ENCODE results near the gene PODXL2.

DNA sequence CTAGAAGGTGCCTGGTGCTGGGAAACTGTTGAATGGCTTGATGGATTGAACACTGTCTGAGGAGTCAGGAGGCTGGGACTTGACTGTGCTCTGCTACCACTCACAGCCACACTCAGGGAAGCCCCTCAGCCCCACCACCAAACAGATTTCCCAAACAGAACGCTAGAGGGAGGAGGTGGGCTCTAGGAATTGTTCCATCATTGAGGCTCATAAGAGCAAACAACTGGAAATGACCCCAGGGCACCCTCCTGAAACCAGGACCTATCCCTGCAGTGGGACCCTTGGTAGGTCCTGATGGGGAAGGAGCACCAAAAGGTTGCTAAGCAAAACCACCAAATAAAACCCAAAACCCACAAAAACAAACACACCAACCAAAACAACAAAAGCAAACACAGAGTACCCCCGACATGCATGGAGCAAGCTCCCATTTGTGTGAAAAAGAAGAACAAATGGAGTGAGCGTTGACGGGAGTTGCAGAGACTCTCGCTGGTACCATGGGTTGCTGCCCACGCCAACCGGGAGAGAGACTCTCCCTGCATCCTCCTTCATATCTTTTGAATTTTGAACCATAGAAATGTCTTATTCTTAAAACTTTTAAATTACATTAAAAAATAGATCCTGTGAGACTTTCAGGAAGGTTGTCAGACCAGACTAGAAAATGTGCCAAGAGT is 89.4 kb downstream of the PODXL2 start:
- TF ChIP-seq, protein P1, sequence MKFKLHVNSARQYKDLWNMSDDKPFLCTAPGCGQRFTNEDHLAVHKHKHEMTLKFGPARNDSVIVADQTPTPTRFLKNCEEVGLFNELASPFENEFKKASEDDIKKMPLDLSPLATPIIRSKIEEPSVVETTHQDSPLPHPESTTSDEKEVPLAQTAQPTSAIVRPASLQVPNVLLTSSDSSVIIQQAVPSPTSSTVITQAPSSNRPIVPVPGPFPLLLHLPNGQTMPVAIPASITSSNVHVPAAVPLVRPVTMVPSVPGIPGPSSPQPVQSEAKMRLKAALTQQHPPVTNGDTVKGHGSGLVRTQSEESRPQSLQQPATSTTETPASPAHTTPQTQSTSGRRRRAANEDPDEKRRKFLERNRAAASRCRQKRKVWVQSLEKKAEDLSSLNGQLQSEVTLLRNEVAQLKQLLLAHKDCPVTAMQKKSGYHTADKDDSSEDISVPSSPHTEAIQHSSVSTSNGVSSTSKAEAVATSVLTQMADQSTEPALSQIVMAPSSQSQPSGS (IDR thresholded peaks at IDR 0.05; ENCODE audit: low read length): no peak
- TF ChIP-seq POLR2A (IDR thresholded peaks at IDR 0.05; ENCODE audit: control extremely low read depth in 1 of 2, low read depth in 2 of 2, low read length in 2 of 2) (no peak), EZH2 (IDR thresholded peaks at IDR 0.05; ENCODE audit: low read depth, low read length, severe bottlenecking) (no peak), EP300 (IDR thresholded peaks at IDR 0.05; ENCODE audit: borderline replicate concordance in 1 of 2, low read depth in 2 of 2, low read length in 2 of 2) (no peak), FOSL1 (IDR thresholded peaks at IDR 0.05; ENCODE audit: insufficient read depth, low read depth, low read length) (no peak)
- TF ChIP-seq, protein P2, sequence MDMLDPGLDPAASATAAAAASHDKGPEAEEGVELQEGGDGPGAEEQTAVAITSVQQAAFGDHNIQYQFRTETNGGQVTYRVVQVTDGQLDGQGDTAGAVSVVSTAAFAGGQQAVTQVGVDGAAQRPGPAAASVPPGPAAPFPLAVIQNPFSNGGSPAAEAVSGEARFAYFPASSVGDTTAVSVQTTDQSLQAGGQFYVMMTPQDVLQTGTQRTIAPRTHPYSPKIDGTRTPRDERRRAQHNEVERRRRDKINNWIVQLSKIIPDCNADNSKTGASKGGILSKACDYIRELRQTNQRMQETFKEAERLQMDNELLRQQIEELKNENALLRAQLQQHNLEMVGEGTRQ (IDR thresholded peaks at IDR 0.05; ENCODE audit: low read length): no peak
- TF ChIP-seq, protein P3, sequence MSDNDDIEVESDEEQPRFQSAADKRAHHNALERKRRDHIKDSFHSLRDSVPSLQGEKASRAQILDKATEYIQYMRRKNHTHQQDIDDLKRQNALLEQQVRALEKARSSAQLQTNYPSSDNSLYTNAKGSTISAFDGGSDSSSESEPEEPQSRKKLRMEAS (IDR thresholded peaks at IDR 0.05): no peak

Data from H1 (cell line).